CD14-positive monocyte (primary cell): ENCODE results near the gene RAB11A. TPM values are rescaled to one million over a fixed set of nuclear protein-coding genes. Genes with fewer than 3 reads are reported as not detected.

Experiments
- DNase-seq, 3 donors: peaks; one replicate each; pipeline ENCODE4 v3.0.0-alpha.2; 2011 to 2022
- H2AFZ ChIP-seq: 2 replicates; pipeline ENCODE4 v1.6.0; 2012; ENCODE audit warnings: mild to moderate bottlenecking, low read depth, low read length, inconsistent platforms; ENCODE audit not compliant: insufficient read depth, poor library complexity, severe bottlenecking
- H3K27ac ChIP-seq, 2 donors: 1 replicate in 1 of 2; 2 replicates in 1 of 2; pipeline ENCODE4 v1.5.1; 2012 to 2013; ENCODE audit warnings: low read length in 2 of 2, control low read depth in 1 of 2, inconsistent platforms in 1 of 2, low read depth in 1 of 2, mild to moderate bottlenecking in 1 of 2
- H3K27me3 ChIP-seq, 2 donors: one replicate each; pipeline versions ENCODE4 v1.6.0 to v1.6.1; 2011 to 2013; ENCODE audit warnings: low read length in 2 of 2; ENCODE audit not compliant: control insufficient read depth in 2 of 2, insufficient read depth in 2 of 2
- H3K36me3 ChIP-seq, 2 donors: replicated peaks in 1 of 2; 1 replicate in 1 of 2; 2 replicates in 1 of 2; pipeline versions ENCODE4 v1.5.1 to v1.6.1; 2012 to 2013; ENCODE audit warnings: low read length in 2 of 2, control low read depth in 1 of 2, inconsistent platforms in 1 of 2, mild to moderate bottlenecking in 1 of 2; ENCODE audit not compliant: insufficient read depth in 2 of 2, control insufficient read depth in 1 of 2
- H3K4me1 ChIP-seq, 2 donors: 1 replicate in 1 of 2; 2 replicates in 1 of 2; pipeline versions ENCODE4 v1.5.1 to v1.6.1; 2012 to 2013; ENCODE audit warnings: low read length in 2 of 2, control low read depth in 1 of 2, inconsistent platforms in 1 of 2, mild to moderate bottlenecking in 1 of 2, moderate library complexity in 1 of 2; ENCODE audit not compliant: insufficient read depth in 2 of 2, control insufficient read depth in 1 of 2
- H3K4me2 ChIP-seq: replicated peaks from 2 replicates; pipeline ENCODE3; 2012; ENCODE audit warnings: low read length, moderate library complexity, mild to moderate bottlenecking; ENCODE audit not compliant: poor library complexity, severe bottlenecking; ENCODE audit errors: extremely low read depth
- H3K4me3 ChIP-seq, 3 experiments: fragments of 200-600 bp in 1 of 3; sonication (generic) in 1 of 3; replicated peaks in 1 of 3; 1 replicate in 2 of 3; 2 replicates in 1 of 3; pipeline ENCODE4 v1.5.1; 2011 to 2013; ENCODE audit warnings: low read length in 3 of 3, mild to moderate bottlenecking in 3 of 3, control low read depth in 2 of 3, low read depth in 2 of 3, inconsistent platforms in 1 of 3, moderate library complexity in 1 of 3
- H3K79me2 ChIP-seq: 2 replicates; pipeline ENCODE4 v1.6.0; 2012; ENCODE audit warnings: mild to moderate bottlenecking, control low read depth, inconsistent platforms, low read length, moderate library complexity; ENCODE audit not compliant: insufficient read depth
- H3K9ac ChIP-seq: 2 replicates; pipeline ENCODE4 v1.6.0; 2017; ENCODE audit warnings: low read length, mild to moderate bottlenecking; ENCODE audit not compliant: insufficient read depth, poor library complexity, severe bottlenecking
- H3K9me3 ChIP-seq, 2 donors: replicated peaks in 1 of 2; 1 replicate in 1 of 2; 2 replicates in 1 of 2; pipeline versions ENCODE4 v1.5.1 to v1.6.1; 2012 to 2013; ENCODE audit warnings: low read length in 2 of 2, control low read depth in 1 of 2; ENCODE audit not compliant: control insufficient read depth in 1 of 2, insufficient read depth in 1 of 2
- H4K20me1 ChIP-seq: 2 replicates; pipeline ENCODE4 v1.6.0; 2012; ENCODE audit warnings: mild to moderate bottlenecking, low read length, control low read depth, moderate library complexity; ENCODE audit not compliant: insufficient read depth
- H3K27ac Mint-ChIP-seq, 7 donors: one replicate each; pipeline ENCODE4 v1.8.0; 2020; ENCODE audit warnings: mild to moderate bottlenecking in 7 of 7, mixed read lengths in 7 of 7, moderate library complexity in 6 of 7, inconsistent platforms in 2 of 7
- H3K27me3 Mint-ChIP-seq, 3 donors: one replicate each; pipeline ENCODE4 v1.8.0; 2021 to 2022; ENCODE audit warnings: low read depth in 3 of 3, mild to moderate bottlenecking in 3 of 3, mixed read lengths in 3 of 3, moderate library complexity in 3 of 3, inconsistent platforms in 1 of 3
- H3K36me3 Mint-ChIP-seq, 2 donors: one replicate each; pipeline ENCODE4 v1.8.0; 2020; ENCODE audit warnings: mixed read lengths in 2 of 2, inconsistent platforms in 1 of 2, mild to moderate bottlenecking in 1 of 2
- H3K4me1 Mint-ChIP-seq: one replicate; pipeline ENCODE4 v1.8.0; 2020; ENCODE audit warnings: mild to moderate bottlenecking, mixed read lengths
- H3K4me3 Mint-ChIP-seq, 2 donors: one replicate each; pipeline ENCODE4 v1.8.0; 2020; ENCODE audit warnings: mild to moderate bottlenecking in 2 of 2, mixed read lengths in 2 of 2, moderate library complexity in 1 of 2
- H3K9me3 Mint-ChIP-seq, 7 donors: one replicate each; pipeline ENCODE4 v1.8.0; 2020 to 2022; ENCODE audit warnings: mixed read lengths in 7 of 7, mild to moderate bottlenecking in 6 of 7, moderate library complexity in 6 of 7, inconsistent platforms in 2 of 7
- CTCF ChIP-seq: fragments of 200-600 bp; IDR thresholded peaks from one replicate; pipeline ENCODE4 v1.8.0; 2022; ENCODE audit warnings: antibody characterized with exemption, mild to moderate bottlenecking
- WGBS: methylation state at CpG from one replicate; pipeline ENCODE4 v1.1.5; 2013; ENCODE audit warnings: missing lambda C conversion rate; ENCODE audit not compliant: insufficient coverage; 5-methylcytosine and 5-hydroxymethylcytosine counted together
- intact Hi-C, 2 donors: fragments of 100-400 bp; cut with micrococcal nuclease; formaldehyde crosslinking; loops; one replicate each; pipeline versions ENCODE4 v1.15.0 to v1.15.1; 2023
- polyA plus RNA-seq, 3 donors: library from polyadenylated mRNA; depleted of rRNA in 1 of 3; unstranded in 2 of 3; stranded (reverse) in 1 of 3; fragments of 300-500 nt in 2 of 3; fragments of >200 nt in 1 of 3; fragmentation: Illumina TruSeq in 2 of 3; gene quantifications; 1 replicate in 2 of 3; 2 replicates in 1 of 3; pipeline ENCODE4 v1.2.3, GENCODE V29; 2012 to 2021

The RAB11A gene
- polyA plus RNA-seq, 3 donors: 180 to 310 (median 300) TPM

DNA sequence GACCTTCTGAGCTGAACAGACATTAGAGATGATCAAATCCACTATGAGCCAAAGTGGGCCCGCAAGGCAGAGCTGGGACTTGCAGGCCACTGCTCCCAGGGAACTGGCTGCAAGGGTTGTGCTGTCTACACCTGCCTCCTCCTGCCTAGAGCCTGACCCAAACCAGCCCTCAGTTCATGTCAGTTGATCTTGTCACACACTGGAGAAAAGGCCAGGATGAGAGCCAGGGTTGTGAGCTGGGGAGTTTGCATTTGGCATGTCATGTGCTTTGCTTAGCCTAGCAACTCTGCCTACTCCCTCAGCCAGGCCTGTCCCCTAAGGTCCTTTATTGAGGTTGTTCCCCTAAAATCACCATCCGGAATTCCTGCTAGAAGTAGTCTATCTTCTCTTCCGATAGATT is 67.8 kb downstream of the RAB11A start:
- Mint-ChIP-seq H3K27me3 (peaks cover 2 to 8% (median 6%) of the 10 kb centered on the region in 3 donors), H3K4me1 (no peaks in the 10 kb centered on the region), H3K36me3 (no peaks in the 10 kb centered on the region), H3K9me3 (peaks cover 0 to 2% (median 0%) of the 10 kb centered on the region in 7 donors), H3K27ac (no peak overlapping the region), H3K4me3 (no peak overlapping the region)
- H3K4me2 ChIP-seq: no peak overlapping the region
- no peak for TF ChIP-seq CTCF
- H3K79me2 ChIP-seq: no peaks in the 10 kb centered on the region
- H3K9me3 ChIP-seq: no peaks in the 10 kb centered on the region
- H3K9ac ChIP-seq: no peak overlapping the region
- no peak for DNase-seq
- no peaks in the 10 kb centered on the region for H3K27me3 ChIP-seq
- no peak overlapping the region for H3K27ac ChIP-seq
- H3K4me3 ChIP-seq: no peak overlapping the region
- H3K4me1 ChIP-seq: no peaks in the 10 kb centered on the region
- no peaks in the 10 kb centered on the region for H3K36me3 ChIP-seq
- no peaks in the 10 kb centered on the region for H4K20me1 ChIP-seq
- WGBS: 100% methylated on average over 1 of the region's 3 CpGs
- no peak overlapping the region for H2AFZ ChIP-seq
- intact Hi-C loops: no loop called here

- no peak overlapping the region for H3K4me2 ChIP-seq
- no peak overlapping the region for H3K27ac ChIP-seq
- no peaks in the 10 kb centered on the region for H3K9me3 ChIP-seq
- no peak overlapping the region for H2AFZ ChIP-seq
- no peak overlapping the region for H3K4me3 Mint-ChIP-seq
- H3K27me3 ChIP-seq: no peaks in the 10 kb centered on the region
- H3K4me3 ChIP-seq: no peak overlapping the region
- intact Hi-C loops: no loop called here
- H3K4me1 ChIP-seq: no peaks in the 10 kb centered on the region
- H3K36me3 ChIP-seq: no peaks in the 10 kb centered on the region
- H3K36me3 Mint-ChIP-seq: no peaks in the 10 kb centered on the region
- no peak overlapping the region for H3K9ac ChIP-seq
- no peaks in the 10 kb centered on the region for H3K79me2 ChIP-seq
- peaks cover 2 to 10% (median 9%) of the 10 kb centered on the region in 3 donors for H3K27me3 Mint-ChIP-seq
- no peaks in the 10 kb centered on the region for H4K20me1 ChIP-seq
- H3K27ac Mint-ChIP-seq: no peak overlapping the region
- no peak for TF ChIP-seq CTCF
- peaks cover 0 to 2% (median 0%) of the 10 kb centered on the region in 7 donors for H3K9me3 Mint-ChIP-seq
- WGBS: 100% methylated on average over 1 of the region's 1 CpG
- no peak for DNase-seq
- H3K4me1 Mint-ChIP-seq: no peaks in the 10 kb centered on the region
Observed at GRCh38 chr15:65937476-65937875, 68.2 kb downstream of the RAB11A start.
